CD4-positive, alpha-beta T cell treated with Interferon gamma for 1 hour (primary cell): ENCODE data around the gene NUBP1.

Experiments
- DNase-seq: peaks from one replicate; pipeline ENCODE4 v3.0.0-alpha.2; 2020

NUBP1 gene

DNA sequence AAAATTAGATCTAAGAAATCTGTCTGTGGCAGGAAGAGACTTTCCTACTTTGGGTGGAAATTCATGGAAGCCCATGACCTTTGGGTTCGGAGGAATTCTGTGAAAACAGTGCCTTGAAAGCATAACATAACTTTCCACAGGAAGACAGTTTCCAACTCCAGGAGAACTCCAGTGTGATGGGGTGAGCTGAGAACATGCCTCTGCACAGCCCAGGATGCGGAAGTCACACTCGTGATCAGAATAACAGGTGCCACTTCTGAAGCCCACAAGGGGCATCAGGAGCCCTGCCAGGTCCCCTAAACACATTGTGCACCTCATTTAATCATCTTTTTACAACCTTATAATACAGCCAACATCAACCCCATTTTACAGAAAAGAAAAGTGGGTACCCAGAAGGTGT is 65.2 kb downstream of the NUBP1 start:
- no peak for DNase-seq

DNA sequence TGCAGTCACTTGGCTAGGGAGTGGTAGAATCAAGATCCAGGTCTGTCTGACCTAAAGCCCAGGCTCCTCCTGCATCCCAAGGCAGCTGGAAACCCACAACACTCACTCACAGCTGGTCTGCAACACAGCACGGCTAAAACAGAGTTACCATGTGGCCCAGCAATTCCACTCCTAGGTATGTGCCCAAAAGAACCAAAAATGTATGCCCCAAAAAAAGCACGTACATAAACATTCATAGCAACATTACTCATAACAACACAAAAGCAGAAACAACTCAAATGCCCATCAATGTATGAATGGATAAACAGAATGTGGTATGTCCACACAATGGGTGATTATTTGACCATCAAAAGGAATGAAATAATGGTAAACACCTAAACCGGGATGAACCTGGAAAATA is 66.1 kb downstream of the NUBP1 start:
- no peak for DNase-seq

DNA sequence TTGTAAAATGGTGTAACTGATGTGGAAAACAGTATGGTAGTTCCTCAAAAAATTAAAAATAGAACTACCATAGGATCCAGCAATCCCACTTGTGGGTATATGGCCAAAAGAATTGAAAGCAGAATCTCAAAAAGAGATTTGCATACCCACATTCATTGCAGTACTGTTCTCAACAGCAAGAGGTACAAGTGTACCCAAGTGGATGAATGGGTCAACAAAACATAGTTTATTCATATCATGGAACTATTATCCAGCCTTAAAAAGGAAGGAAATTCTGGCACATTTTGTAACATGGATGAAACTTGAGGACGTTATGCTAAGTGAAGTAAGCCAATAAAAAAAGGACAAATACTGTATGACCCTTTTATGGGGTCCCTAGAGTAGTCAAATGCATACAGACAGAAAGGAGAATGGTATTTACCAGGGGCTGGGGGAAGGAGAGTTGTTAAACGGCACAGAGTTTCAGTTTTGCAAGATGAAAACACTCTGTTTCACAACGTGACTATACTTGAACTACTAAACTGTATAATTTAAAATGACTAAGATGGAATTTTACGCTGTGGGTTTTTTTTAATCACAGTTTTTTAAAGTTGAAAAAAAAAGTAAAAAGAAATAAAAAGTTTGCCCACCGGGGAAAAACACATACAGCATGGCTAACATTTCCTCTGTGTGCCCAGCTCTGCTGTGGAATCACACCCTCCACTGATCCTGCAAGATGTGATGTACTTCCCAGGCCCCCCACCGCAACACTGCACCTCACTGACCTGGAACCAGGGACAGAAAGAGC is 68.9 kb downstream of the NUBP1 start:
- no peak for DNase-seq

DNA sequence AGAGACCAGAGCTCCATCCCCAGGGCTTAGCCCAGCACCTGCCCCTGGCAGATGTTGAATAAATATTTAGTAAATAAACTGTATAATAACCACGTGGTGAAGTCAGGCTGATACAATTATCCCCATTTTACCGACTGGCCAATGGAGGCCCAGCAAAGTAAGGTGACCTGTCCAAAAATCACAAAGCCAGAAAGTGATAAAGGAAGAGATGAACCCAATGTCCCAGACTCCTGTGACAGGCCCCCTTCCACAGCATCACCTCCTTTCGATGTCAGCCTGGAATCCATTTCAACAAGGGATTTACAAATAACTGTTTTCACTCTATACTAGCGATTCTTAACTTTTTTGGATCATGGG is 69.4 kb downstream of the NUBP1 start:
- DNase-seq, result no peak

DNA sequence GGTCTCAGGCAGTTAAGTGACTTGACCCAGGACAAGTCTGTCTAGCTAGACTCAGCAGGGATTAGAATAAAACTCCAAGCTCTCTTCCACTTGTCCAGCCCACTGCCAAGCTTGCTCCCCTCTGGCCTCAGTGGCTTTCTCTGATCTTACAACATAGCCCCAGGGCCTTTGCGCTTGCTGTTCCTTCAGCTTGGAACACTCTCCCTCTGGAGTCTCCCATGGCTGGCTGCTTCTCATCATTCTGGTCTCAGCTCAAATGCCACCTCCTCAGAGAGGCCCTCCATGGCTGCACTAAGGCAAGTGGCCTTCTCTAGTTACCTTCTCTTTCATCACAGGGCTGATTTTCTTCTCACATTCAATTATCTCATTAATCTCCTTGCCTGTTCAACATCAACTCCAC is 73.9 kb downstream of the NUBP1 start:
- DNase-seq, result no peak

DNA sequence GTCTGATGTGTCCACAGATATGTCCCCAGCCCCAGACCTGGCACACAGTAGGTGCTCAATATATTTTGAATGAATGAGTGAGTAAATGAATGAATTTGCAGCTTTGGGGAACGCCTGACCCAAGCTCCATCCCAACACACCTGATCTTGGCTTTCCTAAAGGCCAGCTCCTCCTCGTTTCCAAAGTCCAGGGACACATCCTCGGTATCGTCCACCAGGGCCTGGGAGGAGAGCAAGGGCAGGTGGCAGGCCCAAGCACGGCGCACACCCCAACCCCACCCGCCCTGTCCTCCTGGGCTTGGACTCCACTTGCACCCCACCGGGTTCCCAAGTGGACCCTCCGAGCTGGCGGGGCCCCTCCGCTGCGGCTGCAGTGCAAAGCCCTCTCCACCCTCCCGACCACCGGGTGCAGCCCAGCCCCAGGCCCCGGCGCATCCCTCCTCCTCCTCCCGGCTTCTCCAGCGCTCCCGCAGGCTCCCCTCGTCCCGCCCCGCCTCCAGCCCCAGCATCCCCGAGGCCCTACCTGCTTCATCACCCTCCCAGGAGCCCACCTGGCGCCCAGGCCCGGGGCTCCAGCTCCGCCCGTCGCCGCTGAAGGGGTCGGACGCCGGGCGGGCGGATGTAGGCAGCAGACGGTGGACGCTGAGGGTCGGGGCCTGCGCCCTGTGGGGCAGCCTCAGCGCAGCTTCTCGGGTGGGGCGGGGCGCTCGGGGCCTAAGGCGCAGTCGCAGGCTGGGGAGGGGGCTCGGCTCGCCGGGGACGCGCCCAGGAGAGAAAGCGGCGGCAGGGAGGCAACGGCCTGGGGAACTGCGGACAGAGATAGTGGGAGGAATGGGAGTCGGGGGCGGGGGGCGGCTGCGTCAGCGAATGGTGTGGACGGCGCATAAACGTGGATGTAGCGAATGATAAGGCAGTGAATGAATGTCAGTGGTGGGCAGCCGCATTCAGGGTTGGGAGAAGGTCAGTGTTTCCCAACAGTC is 74.6 kb downstream of the NUBP1 start, which contains the start of gene TVP23A:
TSS of gene TVP23A (minus strand) at position 832 of the 979 bp plus-strand sequence. CDS start at position 531, 301 bp downstream.
- no peak for DNase-seq
